GM18499 (cell line): Measurements from ENCODE around the gene TRIM8.

ENCODE experiments used
- ATAC-seq: cut with Tn5 transposase; IDR thresholded peaks from one replicate; pipeline ENCODE4 v1.9.1; 2021; ENCODE audit warnings: moderate number of reproducible peaks; ENCODE audit not compliant: insufficient read depth, unreplicated experiment

Gene TRIM8

DNA sequence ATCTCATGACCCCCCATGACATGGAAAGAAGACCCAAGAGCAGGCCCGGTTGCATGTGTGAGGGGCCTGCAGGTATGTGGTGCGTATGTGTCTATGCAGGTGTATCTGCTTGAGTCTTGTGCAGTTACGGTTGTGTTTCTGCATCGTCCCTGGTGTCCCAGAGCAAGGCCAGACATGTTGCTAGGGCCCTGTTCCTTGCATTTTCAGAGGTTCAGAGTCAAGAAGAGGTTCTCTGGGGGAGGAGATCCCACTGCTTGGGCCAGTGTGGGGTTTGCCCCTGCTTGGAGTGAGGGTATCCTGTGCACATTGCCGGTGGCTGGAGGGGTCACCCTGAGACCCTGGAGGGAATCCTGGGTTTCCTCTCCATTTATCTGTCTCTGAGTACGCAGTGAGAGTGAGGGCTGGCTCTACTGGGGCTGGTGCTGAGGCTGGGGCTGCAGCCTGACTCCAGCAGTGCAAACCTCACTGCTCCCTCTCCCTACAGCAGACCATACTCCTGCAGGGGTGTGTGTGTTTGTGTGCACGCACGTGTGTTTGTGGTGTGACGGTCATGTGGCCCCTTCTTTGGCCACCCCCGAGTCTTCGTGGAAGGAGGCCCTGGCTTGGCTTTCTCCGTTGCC, 4.1 kb downstream of the TRIM8 start:
- ATAC-seq = no peak

DNA sequence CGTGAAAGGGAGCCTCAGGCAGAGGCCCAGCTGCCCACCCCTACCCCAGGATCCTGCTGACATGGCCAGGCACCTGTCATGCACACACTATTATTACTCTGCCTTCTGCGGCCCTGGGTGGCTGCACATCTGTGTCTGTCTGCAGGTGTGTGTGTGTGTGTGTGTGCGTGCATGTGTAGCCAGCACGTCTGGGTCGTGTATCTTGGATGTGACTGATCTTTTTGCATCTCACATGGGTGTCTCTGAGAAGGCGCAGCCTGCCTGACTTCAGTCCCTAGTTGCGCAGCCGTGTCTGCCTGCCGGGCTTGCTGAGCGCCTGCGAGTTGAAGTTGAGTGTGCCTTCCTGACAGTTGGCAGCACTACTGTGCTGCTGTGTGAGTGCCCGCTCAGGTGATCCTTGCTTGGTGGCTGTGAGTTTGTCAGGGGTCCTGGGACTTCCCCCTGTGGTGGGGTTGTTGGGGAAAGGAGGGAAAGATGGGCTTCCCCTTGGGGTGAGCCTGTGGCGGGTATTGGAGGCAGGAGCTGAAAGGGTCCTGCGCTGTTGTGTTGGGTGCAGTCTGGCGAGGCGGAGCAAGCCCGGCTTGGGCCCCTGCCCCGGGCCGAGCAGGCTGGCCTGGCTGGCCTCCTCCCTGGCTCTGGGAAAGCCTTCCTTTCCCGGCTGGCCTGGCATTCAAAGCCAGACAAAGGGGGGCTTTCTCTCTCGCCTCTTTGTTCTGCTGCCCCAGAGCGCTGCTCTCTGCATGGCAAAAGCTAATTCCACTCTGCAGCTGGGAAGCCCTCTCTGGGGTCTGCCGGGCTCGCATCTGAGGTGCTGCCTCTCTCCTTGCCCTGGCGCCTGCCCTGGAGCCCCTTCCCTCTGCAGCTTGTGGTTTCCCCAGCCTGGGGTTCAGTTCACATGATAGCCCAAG, 4.9 kb downstream of the TRIM8 start:
- no peak for ATAC-seq

GRCh38 chr10:102649797-102650654, 5.7 kb downstream of the TRIM8 start:
- ATAC-seq = no peak

- ATAC-seq = no peak
Observed at GRCh38 chr10:102650655-102651454, 6.6 kb downstream of the TRIM8 start.

DNA sequence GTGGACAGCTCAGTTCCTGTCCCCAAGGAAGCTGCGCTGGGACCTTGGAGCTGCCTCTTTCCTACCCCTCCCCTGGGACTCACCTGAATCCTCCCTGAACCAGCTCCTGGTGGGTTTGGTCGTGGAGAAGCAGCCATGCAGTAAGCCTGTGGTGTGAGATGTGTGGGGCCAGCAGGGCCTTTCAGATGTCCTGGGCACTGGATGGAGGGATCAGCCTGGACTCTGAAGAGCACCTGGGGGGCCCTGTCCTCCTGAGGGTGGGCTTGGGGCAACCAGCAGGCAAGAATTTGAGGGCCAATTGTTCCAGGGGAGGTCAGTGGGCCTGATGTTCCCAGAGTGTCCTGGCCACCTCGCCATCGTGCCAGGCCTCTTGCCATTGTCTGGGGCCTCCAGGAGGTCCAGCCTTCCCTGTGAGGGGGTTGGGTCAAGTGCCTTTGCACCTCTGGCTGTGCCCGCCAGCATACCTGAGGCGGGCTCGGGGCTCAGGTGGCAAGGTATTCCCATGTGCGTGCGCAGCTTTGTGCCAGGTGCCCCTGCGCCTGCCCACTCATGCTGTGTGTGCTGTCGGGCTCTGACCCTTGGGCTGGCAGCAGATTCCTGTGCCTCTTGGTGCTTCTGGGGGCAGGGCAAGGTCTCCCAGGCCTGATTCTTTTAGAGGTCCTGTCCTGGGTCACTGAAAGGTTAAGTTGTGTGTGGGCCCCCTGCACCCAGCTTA, 7.3 kb downstream of the TRIM8 start:
- no peak for ATAC-seq

- ATAC-seq = no peak
Observed at GRCh38 chr10:102652170-102652916, 8.1 kb downstream of the TRIM8 start.

- ATAC-seq = no peak
Observed at GRCh38 chr10:102653060-102653459, 8.8 kb downstream of the TRIM8 start.

DNA sequence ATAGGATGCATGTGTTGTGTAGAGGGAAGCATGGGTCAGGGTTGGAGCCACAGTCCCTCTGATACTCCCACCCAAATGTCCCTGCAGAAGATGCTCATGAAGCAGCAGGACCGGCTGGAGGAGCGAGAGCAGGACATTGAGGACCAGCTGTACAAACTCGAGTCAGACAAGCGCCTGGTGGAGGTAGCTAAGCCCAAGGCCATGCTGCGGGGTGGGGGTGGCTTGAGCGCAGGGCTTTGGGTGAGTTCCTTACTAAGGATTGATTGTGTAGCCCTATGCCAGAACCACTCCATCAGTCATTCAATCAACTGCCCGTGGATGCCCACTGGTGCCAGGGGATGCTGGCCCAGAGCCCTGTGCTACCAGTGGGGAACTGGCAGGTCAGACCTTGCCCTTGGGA, 10.3 kb downstream of the TRIM8 start:
- no peak for ATAC-seq

DNA sequence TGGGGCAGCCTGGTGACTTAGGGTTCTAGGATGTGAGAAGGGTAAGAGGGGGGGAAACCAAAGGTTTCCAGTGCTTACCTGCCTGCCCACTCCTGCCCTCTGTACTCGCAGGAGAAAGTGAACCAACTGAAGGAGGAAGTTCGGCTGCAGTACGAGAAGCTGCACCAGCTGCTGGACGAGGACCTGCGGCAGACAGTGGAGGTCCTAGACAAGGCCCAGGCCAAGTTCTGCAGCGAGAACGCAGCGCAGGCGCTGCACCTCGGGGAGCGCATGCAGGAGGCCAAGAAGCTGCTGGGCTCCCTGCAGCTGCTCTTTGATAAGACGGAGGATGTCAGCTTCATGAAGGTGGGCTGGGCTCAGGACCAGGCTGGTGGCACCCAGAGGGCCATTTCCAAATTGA, 10.7 kb downstream of the TRIM8 start:
- ATAC-seq = no peak

- no peak for ATAC-seq
Observed at GRCh38 chr10:102656026-102656425, 11.7 kb downstream of the TRIM8 start.

DNA sequence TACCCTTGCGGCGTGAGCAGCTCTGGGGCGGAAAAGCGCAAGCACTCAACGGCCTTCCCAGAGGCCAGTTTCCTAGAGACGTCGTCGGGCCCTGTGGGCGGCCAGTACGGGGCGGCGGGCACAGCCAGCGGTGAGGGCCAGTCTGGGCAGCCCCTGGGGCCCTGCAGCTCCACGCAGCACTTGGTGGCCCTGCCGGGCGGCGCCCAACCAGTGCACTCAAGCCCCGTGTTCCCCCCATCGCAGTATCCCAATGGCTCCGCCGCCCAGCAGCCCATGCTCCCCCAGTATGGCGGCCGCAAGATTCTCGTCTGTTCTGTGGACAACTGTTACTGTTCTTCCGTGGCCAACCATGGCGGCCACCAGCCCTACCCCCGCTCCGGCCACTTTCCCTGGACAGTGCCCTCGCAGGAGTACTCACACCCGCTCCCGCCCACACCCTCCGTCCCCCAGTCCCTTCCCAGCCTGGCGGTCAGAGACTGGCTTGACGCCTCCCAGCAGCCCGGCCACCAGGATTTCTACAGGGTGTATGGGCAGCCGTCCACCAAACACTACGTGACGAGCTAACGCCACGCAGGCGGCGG, 12.6 kb downstream of the TRIM8 start:
- no peak for ATAC-seq

DNA sequence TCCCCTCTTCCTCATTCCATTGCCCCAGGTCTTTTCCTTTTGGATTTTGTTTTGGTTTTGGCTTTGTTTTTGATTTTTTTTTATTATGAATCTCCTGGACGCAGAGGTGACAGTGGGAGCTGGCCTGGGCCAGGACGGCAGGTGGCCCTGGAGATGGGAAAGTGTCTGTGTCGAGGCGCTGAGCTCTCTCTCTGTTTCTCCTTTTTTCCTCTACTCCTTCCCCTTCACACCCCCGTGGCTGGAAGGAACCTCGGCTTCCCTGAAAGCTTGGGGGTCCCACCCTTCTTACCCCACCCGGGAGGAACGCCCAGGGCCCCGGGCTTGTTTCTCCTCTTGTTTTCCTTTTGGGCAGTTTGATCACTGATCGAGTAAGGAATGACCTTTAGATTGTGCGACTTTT, 13.2 kb downstream of the TRIM8 start:
- no peak for ATAC-seq

GRCh38 chr10:102657984-102658724, 13.9 kb downstream of the TRIM8 start:
- no peak for ATAC-seq

- ATAC-seq = no peak
Observed at GRCh38 chr10:102658802-102659201, 14.5 kb downstream of the TRIM8 start.

- no peak for ATAC-seq
Observed at GRCh38 chr10:102660888-102661657, 16.8 kb downstream of the TRIM8 start.

DNA sequence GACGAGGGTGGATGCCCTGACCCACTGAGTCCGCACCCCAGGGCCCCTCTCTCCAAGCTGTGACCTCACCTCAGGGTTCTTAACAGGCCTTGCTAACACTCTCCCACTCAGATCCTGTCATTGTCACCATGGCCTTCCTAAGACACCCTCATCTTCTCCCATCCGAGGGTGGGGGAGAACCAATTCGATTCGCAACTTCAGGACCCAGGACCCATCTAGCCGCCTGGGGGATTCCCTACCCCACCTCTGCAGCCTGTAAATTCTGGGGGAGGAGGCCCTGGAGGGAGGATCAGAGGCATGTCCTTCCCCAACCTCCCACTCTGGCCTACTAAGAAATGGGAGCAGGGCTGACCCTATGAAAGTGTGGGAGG, 17.4 kb downstream of the TRIM8 start:
- no peak for ATAC-seq

GRCh38 chr10:102665904-102666509, 21.7 kb downstream of the TRIM8 start:
- no peak for ATAC-seq
